Measurements from ENCODE around the gene TRIM26. TPM values are rescaled to one million over a fixed set of nuclear protein-coding genes. Genes with fewer than 3 reads are reported as not detected.
"Not testable (repeated sequence)": the region's sequence is repeated elsewhere in the genome, so short reads cannot be mapped to it uniquely, and the experiment has no call there.

TRIM26 gene
- polyA plus RNA-seq, 1 donor from 2014 or later, result 25.9 TPM

GRCh38 chr6:30227242-30227722, 14.1 kb upstream of the TRIM26 start:
- H3K9me3 ChIP-seq (ENCODE audit: low read length), result peaks cover 3% of the 10 kb centered on the region
- no peak overlapping the region for H3K9ac ChIP-seq (ENCODE audit: low read length)
- H3F3A ChIP-seq (ENCODE audit: insufficient read depth, low read length, poor library complexity, severe bottlenecking), result no peaks in the 10 kb centered on the region
- H3K4me3 ChIP-seq (ENCODE audit: low read length), result no peak overlapping the region
- no peaks in the 10 kb centered on the region for H4K20me1 ChIP-seq (ENCODE audit: insufficient read depth)
- H2AFZ ChIP-seq (ENCODE audit: low read depth, low read length), result no peak overlapping the region
- no peaks in the 10 kb centered on the region for H3K79me2 ChIP-seq (replicated peaks; ENCODE audit: insufficient read depth, low read length)
- TF ChIP-seq MXI1 (conservative IDR thresholded peaks at IDR 0.05; ENCODE audit: poor library complexity, severe bottlenecking), result no peak
- TF ChIP-seq POLR2AphosphoS5 (IDR thresholded peaks at IDR 0.05), result no peak
- no peak for TF ChIP-seq EP300 (conservative IDR thresholded peaks at IDR 0.05; ENCODE audit: poor library complexity, severe bottlenecking)
- TF ChIP-seq TAF1 (IDR thresholded peaks at IDR 0.05; ENCODE audit: low read depth), result no peak
- TF ChIP-seq SMC3 (conservative IDR thresholded peaks at IDR 0.05; ENCODE audit: poor library complexity), result no peak
- no peak for TF ChIP-seq CTCF (IDR thresholded peaks at IDR 0.05; ENCODE audit: poor library complexity, severe bottlenecking)
- TF ChIP-seq RAD21 (conservative IDR thresholded peaks at IDR 0.05), result no peak
- no peak for TF ChIP-seq REST (IDR thresholded peaks at IDR 0.05; ENCODE audit: borderline replicate concordance)
- no peak for TF ChIP-seq EZH2 (IDR thresholded peaks at IDR 0.05; ENCODE audit: borderline replicate concordance, insufficient read depth, low read length, poor library complexity, severe bottlenecking)
- H3K9me2 ChIP-seq (ENCODE audit: insufficient read depth, low read length), result no peaks in the 10 kb centered on the region
- H3K27ac ChIP-seq (ENCODE audit: low read length), result no peak overlapping the region
- H3K27me3 ChIP-seq (ENCODE audit: insufficient read depth, low read depth, low read length), result no peaks in the 10 kb centered on the region
- no peaks in the 10 kb centered on the region for H3K36me3 ChIP-seq (ENCODE audit: insufficient read depth, low read length)
- H3K4me2 ChIP-seq (ENCODE audit: low read length), result no peak overlapping the region

- Histone ChIP-seq H3K79me2 (replicated peaks; ENCODE audit: insufficient read depth, low read length) (no peaks in the 10 kb centered on the region), H3K9me2 (ENCODE audit: insufficient read depth, low read length) (no peaks in the 10 kb centered on the region), H3K4me2 (ENCODE audit: low read length) (no peak overlapping the region), H2AFZ (ENCODE audit: low read depth, low read length) (no peak overlapping the region), H3K27ac (ENCODE audit: low read length) (no peak overlapping the region), H3K27me3 (ENCODE audit: insufficient read depth, low read depth, low read length) (no peaks in the 10 kb centered on the region), H3K9me3 (ENCODE audit: low read length) (peaks cover 3% of the 10 kb centered on the region), H3F3A (ENCODE audit: insufficient read depth, low read length, poor library complexity, severe bottlenecking) (no peaks in the 10 kb centered on the region), H3K4me3 (ENCODE audit: low read length) (no peak overlapping the region), H3K9ac (ENCODE audit: low read length) (no peak overlapping the region), H3K36me3 (ENCODE audit: insufficient read depth, low read length) (no peaks in the 10 kb centered on the region), H4K20me1 (ENCODE audit: insufficient read depth) (no peaks in the 10 kb centered on the region)
- no peak for TF ChIP-seq RAD21 (conservative IDR thresholded peaks at IDR 0.05)
- TF ChIP-seq EP300 (conservative IDR thresholded peaks at IDR 0.05; ENCODE audit: poor library complexity, severe bottlenecking), result no peak
- TF ChIP-seq CTCF (IDR thresholded peaks at IDR 0.05; ENCODE audit: poor library complexity, severe bottlenecking), result no peak
- TF ChIP-seq MXI1 (conservative IDR thresholded peaks at IDR 0.05; ENCODE audit: poor library complexity, severe bottlenecking), result no peak
- TF ChIP-seq REST (IDR thresholded peaks at IDR 0.05; ENCODE audit: borderline replicate concordance), result no peak
- TF ChIP-seq EZH2 (IDR thresholded peaks at IDR 0.05; ENCODE audit: borderline replicate concordance, insufficient read depth, low read length, poor library complexity, severe bottlenecking), result no peak
- TF ChIP-seq POLR2AphosphoS5 (IDR thresholded peaks at IDR 0.05), result no peak
- no peak for TF ChIP-seq SMC3 (conservative IDR thresholded peaks at IDR 0.05; ENCODE audit: poor library complexity)
- TF ChIP-seq TAF1 (IDR thresholded peaks at IDR 0.05; ENCODE audit: low read depth), result no peak
Measured at GRCh38 chr6:30223339-30223738, 10.1 kb upstream of the TRIM26 start.

- not testable (repeated sequence) for H2AFZ ChIP-seq (ENCODE audit: low read depth, low read length); H3K27ac ChIP-seq (ENCODE audit: low read length); H3K9ac ChIP-seq (ENCODE audit: low read length); H3K4me2 ChIP-seq (ENCODE audit: low read length); H3K27me3 ChIP-seq (ENCODE audit: insufficient read depth, low read depth, low read length); H3K79me2 ChIP-seq (replicated peaks; ENCODE audit: insufficient read depth, low read length); H3K4me3 ChIP-seq (ENCODE audit: low read length); H3K36me3 ChIP-seq (ENCODE audit: insufficient read depth, low read length); H3F3A ChIP-seq (ENCODE audit: insufficient read depth, low read length, poor library complexity, severe bottlenecking); H3K9me2 ChIP-seq (ENCODE audit: insufficient read depth, low read length); H3K9me3 ChIP-seq (ENCODE audit: low read length); H4K20me1 ChIP-seq (ENCODE audit: insufficient read depth)
Measured at GRCh38 chr6:30221956-30222355, 8.8 kb upstream of the TRIM26 start.

Data from neural cell (in vitro differentiated cells).